ENCODE data around the gene ACBD4. TPM values are rescaled to one million over a fixed set of nuclear protein-coding genes. Genes with fewer than 3 reads are reported as not detected.

ACBD4 gene
- total RNA-seq, 1 donor from 2014 or later: 3.9 TPM

DNA sequence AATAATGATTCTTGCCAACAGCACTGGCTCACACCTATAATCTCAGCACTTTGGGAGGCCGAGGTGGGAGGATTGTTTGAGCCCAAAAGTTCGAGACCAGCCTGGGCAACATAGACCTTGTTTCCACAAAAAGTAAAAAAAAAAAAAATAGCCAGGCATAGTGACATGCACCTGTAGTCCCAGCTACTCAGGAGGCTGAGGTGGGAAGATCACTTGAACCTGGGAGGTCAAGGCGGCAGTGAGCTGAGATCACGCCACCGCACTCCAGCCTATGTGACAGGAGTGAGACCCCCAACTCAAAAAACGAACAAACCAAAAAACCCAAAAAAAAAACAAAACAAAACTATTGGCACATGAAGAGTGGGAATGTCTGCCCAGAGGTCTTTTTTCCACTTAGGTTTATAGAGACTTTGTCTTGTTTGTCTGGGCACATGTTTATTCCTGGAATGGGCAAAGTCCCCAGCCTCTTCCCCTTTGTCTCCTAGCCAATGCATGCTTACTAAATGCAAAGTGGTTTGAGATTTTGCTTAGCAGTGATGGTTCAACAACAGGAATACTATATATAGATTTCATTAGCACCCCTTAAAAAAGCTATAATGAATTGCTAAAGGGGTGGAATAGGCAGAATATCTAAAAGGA, 48.5 kb upstream of the ACBD4 start:
- Histone ChIP-seq H3K79me2 (ENCODE audit: insufficient read depth, low read length) (peaks cover 16% of the 10 kb centered on the region), H4K20me1 (ENCODE audit: insufficient read depth, low read length) (peaks cover 28% of the 10 kb centered on the region), H3K9me3 (ENCODE audit: insufficient read depth, low read depth, low read length) (no peaks in the 10 kb centered on the region), H3K36me3 (ENCODE audit: insufficient read depth, low read length) (peaks cover 33% of the 10 kb centered on the region), H3K4me2 (ENCODE audit: low read length) (peak overlapping the region; percentile 53), H2AFZ (ENCODE audit: low read depth, low read length) (no peak overlapping the region), H3K4me1 (ENCODE audit: insufficient read depth, low read length) (peaks cover 18% of the 10 kb centered on the region), H3K27me3 (ENCODE audit: insufficient read depth, low read length) (no peaks in the 10 kb centered on the region), H3K4me3 (ENCODE audit: insufficient read depth, low read depth, low read length) (no peak overlapping the region), H3K27ac (ENCODE audit: low read depth, low read length) (peak overlapping the region; percentile 13), H3K9ac (ENCODE audit: low read length) (no peak overlapping the region)
- H3K9me3 Mint-ChIP-seq (ENCODE audit: unreplicated experiment): no peaks in the 10 kb centered on the region
- DNase-seq (ENCODE audit: low read depth) (no peak), FAIRE-seq (no peak)
- H3K36me3 Mint-ChIP-seq (ENCODE audit: low read depth, unreplicated experiment): peaks cover 13% of the 10 kb centered on the region
- H3K27me3 Mint-ChIP-seq (ENCODE audit: low read depth, unreplicated experiment): no peaks in the 10 kb centered on the region
- no peak overlapping the region for H3K27ac Mint-ChIP-seq (ENCODE audit: unreplicated experiment)
- TF ChIP-seq CTCF (IDR thresholded peaks at IDR 0.05; ENCODE audit: insufficient read depth, low read depth, low read length): no peak
- no peak for TF ChIP-seq EZH2 (IDR thresholded peaks at IDR 0.05; ENCODE audit: insufficient read depth, low read length)
- H3K4me3 Mint-ChIP-seq (ENCODE audit: unreplicated experiment): no peak overlapping the region
- H3K4me1 Mint-ChIP-seq (ENCODE audit: low read depth, unreplicated experiment): peaks cover 19% of the 10 kb centered on the region

DNA sequence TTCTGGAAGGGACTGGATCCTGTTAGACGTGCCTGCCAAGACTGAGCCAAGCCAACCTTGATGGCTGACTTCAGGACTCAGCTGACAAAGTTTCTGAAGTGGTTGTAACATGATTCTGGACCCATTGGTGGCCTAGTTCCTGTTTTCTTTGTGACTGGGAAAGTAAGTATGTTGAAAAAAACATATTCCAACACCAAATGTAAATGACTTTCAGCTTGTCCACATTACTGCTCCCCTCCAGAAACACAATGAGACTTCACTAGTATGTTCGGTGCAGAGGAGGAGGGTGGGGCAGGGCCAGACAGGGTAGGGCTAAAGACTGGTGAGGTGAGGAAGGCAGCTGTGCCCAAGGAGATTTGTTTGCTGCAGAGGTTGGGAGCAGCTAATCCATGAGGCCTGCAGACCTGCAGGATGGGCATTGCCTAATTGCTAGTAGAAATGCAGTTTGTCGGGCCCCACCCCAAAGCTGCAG, 47.9 kb upstream of the ACBD4 start:
- H2AFZ ChIP-seq (ENCODE audit: low read depth, low read length): no peak overlapping the region
- no peak overlapping the region for H3K9ac ChIP-seq (ENCODE audit: low read length)
- peak; percentile 49 for DNase-seq (ENCODE audit: low read depth)
- H3K4me3 ChIP-seq (ENCODE audit: insufficient read depth, low read depth, low read length): no peak overlapping the region
- peak overlapping the region; percentile 13 for H3K27ac ChIP-seq (ENCODE audit: low read depth, low read length)
- H3K36me3 ChIP-seq (ENCODE audit: insufficient read depth, low read length): peaks cover 29% of the 10 kb centered on the region
- H3K27me3 ChIP-seq (ENCODE audit: insufficient read depth, low read length): no peaks in the 10 kb centered on the region
- Mint-ChIP-seq H3K9me3 (ENCODE audit: unreplicated experiment) (no peaks in the 10 kb centered on the region), H3K27me3 (ENCODE audit: low read depth, unreplicated experiment) (no peaks in the 10 kb centered on the region), H3K27ac (ENCODE audit: unreplicated experiment) (no peak overlapping the region), H3K4me3 (ENCODE audit: unreplicated experiment) (no peak overlapping the region), H3K4me1 (ENCODE audit: low read depth, unreplicated experiment) (peaks cover 23% of the 10 kb centered on the region), H3K36me3 (ENCODE audit: low read depth, unreplicated experiment) (peaks cover 17% of the 10 kb centered on the region)
- peak overlapping the region; percentile 53 for H3K4me2 ChIP-seq (ENCODE audit: low read length)
- no peaks in the 10 kb centered on the region for H3K9me3 ChIP-seq (ENCODE audit: insufficient read depth, low read depth, low read length)
- H3K79me2 ChIP-seq (ENCODE audit: insufficient read depth, low read length): peaks cover 15% of the 10 kb centered on the region
- H4K20me1 ChIP-seq (ENCODE audit: insufficient read depth, low read length): peaks cover 28% of the 10 kb centered on the region
- TF ChIP-seq CTCF (IDR thresholded peaks at IDR 0.05; ENCODE audit: insufficient read depth, low read depth, low read length): no peak
- no peak for TF ChIP-seq EZH2 (IDR thresholded peaks at IDR 0.05; ENCODE audit: insufficient read depth, low read length)
- FAIRE-seq: no peak
- peaks cover 23% of the 10 kb centered on the region for H3K4me1 ChIP-seq (ENCODE audit: insufficient read depth, low read length)

DNA sequence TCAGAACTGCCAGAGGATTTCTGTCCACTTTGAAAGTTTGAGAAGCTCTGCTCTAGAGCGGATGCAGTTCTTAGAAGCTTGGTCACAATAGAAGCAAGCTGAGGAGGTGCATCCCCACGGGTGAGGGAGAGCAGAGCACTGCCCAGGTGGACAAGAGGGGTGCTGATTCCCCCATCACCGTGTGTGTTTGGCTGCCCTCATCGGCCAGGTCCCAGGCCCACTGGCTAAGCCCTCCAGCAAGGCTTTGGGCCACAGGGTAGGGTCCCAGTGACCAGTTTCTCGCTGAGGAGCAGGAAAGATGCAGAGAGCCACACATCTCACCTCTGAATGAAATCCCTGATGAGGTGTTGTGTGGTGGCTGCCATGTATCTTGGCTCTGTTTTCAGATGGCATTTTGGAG, 47.5 kb upstream of the ACBD4 start:
- no peak overlapping the region for H3K27ac ChIP-seq (ENCODE audit: low read depth, low read length)
- peaks cover 28% of the 10 kb centered on the region for H3K36me3 ChIP-seq (ENCODE audit: insufficient read depth, low read length)
- no peaks in the 10 kb centered on the region for H3K27me3 ChIP-seq (ENCODE audit: insufficient read depth, low read length)
- no peak overlapping the region for H3K9ac ChIP-seq (ENCODE audit: low read length)
- H3K4me3 ChIP-seq (ENCODE audit: insufficient read depth, low read depth, low read length): no peak overlapping the region
- Mint-ChIP-seq H3K4me1 (ENCODE audit: low read depth, unreplicated experiment) (peaks cover 27% of the 10 kb centered on the region), H3K27ac (ENCODE audit: unreplicated experiment) (no peak overlapping the region), H3K9me3 (ENCODE audit: unreplicated experiment) (no peaks in the 10 kb centered on the region), H3K36me3 (ENCODE audit: low read depth, unreplicated experiment) (peaks cover 19% of the 10 kb centered on the region), H3K4me3 (ENCODE audit: unreplicated experiment) (no peak overlapping the region), H3K27me3 (ENCODE audit: low read depth, unreplicated experiment) (no peaks in the 10 kb centered on the region)
- H4K20me1 ChIP-seq (ENCODE audit: insufficient read depth, low read length): peaks cover 28% of the 10 kb centered on the region
- peak overlapping the region; percentile 53 for H3K4me2 ChIP-seq (ENCODE audit: low read length)
- DNase-seq (ENCODE audit: low read depth): no peak
- peaks cover 15% of the 10 kb centered on the region for H3K79me2 ChIP-seq (ENCODE audit: insufficient read depth, low read length)
- FAIRE-seq: no peak
- no peak overlapping the region for H2AFZ ChIP-seq (ENCODE audit: low read depth, low read length)
- peaks cover 28% of the 10 kb centered on the region for H3K4me1 ChIP-seq (ENCODE audit: insufficient read depth, low read length)
- TF ChIP-seq CTCF (IDR thresholded peaks at IDR 0.05; ENCODE audit: insufficient read depth, low read depth, low read length) (no peak), EZH2 (IDR thresholded peaks at IDR 0.05; ENCODE audit: insufficient read depth, low read length) (no peak)
- H3K9me3 ChIP-seq (ENCODE audit: insufficient read depth, low read depth, low read length): no peaks in the 10 kb centered on the region
